Bronchial epithelial cell (primary cell): ENCODE results near the gene PRSS58. TPM values are rescaled to one million over a fixed set of nuclear protein-coding genes. Genes with fewer than 3 reads are reported as not detected.

Source experiments
- DNase-seq: peaks from one replicate; pipeline ENCODE4 v3.0.0-alpha.2; 2010; ENCODE audit warnings: low read depth
- FAIRE-seq: peaks from 2 replicates; lab custom pipeline; 2011; peaks lifted over from hg19 to GRCh38; lab: Jason Lieb, UNC
- H3K27me3 ChIP-seq: 2 replicates; pipeline ENCODE4 v1.5.1; 2011; ENCODE audit warnings: low read length; ENCODE audit not compliant: control insufficient read depth, insufficient read depth
- H3K36me3 ChIP-seq: 2 replicates; pipeline ENCODE4 v1.5.1; 2011; ENCODE audit warnings: low read length; ENCODE audit not compliant: control insufficient read depth, insufficient read depth
- H3K4me3 ChIP-seq: 2 replicates; pipeline ENCODE4 v1.5.1; 2011; ENCODE audit warnings: mild to moderate bottlenecking, low read depth, low read length, control low read depth
- CTCF ChIP-seq: IDR thresholded peaks from 2 replicates; pipeline ENCODE4 v1.5.1; 2011; ENCODE audit warnings: mild to moderate bottlenecking, moderate library complexity, low read length, control low read depth, inconsistent platforms; ENCODE audit not compliant: insufficient read depth, severe bottlenecking
- total RNA-seq: library from RNA; depleted of rRNA; stranded (reverse); fragments of >200 nt; gene quantifications from 2 replicates; pipeline ENCODE4 v1.2.1, GENCODE V29; 2014

The PRSS58 gene, protein sequence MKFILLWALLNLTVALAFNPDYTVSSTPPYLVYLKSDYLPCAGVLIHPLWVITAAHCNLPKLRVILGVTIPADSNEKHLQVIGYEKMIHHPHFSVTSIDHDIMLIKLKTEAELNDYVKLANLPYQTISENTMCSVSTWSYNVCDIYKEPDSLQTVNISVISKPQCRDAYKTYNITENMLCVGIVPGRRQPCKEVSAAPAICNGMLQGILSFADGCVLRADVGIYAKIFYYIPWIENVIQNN
- total RNA-seq = not detected in 2 replicates

DNA sequence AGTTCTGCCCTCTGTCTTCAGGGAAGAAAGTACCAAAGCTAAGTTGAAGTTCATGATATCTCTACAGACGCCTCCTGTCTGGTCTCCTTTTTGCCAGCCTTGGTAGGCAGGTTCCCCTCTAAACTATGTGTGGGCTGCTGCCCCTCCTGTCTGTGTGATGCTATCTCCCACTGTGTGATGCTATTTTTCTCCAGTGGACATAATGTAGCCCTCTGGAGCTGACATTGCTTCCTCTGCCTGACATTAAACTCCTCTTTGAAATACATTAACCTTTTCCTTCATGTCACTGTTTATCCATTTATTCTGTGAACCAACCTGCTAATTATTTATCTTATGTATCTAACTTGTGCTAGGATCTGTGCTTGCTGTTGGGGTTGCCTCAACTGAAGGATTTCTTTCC is at the start of gene PRSS58:
TSS of gene PRSS58 (minus strand) at position 101 of the 400 bp plus-strand sequence. CDS start 351 bp downstream, outside the sequence.
- no peaks in the 10 kb centered on the region for H3K36me3 ChIP-seq
- FAIRE-seq (no peak), DNase-seq (no peak)
- no peak for TF ChIP-seq CTCF
- H3K27me3 ChIP-seq = no peaks in the 10 kb centered on the region
- no peak within 1 kb of the TSS for H3K4me3 ChIP-seq

GRCh38 chr7:142307246-142307900 is 49.5 kb upstream of the PRSS58 start:
- DNase-seq (no peak), FAIRE-seq (no peak)
- Histone ChIP-seq H3K4me3 (no peak overlapping the region), H3K27me3 (no peaks in the 10 kb centered on the region), H3K36me3 (no peaks in the 10 kb centered on the region)
- TF ChIP-seq CTCF = no peak

GRCh38 chr7:142303650-142304049 is 45.8 kb upstream of the PRSS58 start:
- Histone ChIP-seq H3K27me3 (no peaks in the 10 kb centered on the region), H3K36me3 (no peaks in the 10 kb centered on the region), H3K4me3 (no peak overlapping the region)
- FAIRE-seq (no peak), DNase-seq (peak; percentile 25)
- TF ChIP-seq CTCF = peak; percentile 23

DNA sequence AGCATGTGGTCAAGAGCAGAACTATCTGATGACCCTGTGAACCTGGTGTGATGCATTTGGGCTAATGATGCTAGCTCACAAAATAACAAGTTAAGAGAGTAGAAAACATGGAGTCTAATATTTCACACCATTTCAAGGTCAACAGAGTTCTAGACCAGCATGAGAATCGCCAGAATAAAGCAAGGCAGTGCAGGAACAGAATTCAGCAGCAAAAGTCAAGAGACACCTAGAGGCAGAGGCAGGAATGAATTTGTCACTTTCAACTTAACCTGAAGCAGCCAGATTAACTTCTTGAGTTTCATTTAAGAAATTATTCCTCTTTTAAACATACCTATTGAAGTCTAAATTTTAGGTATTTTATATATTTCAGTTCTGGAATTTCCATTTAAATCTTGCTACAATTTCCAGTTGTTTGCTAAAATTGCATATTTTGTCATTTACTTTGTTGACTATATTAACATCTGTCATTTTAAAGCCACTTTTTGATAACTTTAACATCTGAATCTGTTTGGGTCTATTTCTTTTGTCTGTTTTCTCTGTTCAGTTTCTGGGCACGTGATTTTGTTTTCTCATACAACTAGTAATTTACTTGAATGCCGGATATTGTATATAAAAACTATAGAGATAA is 44.2 kb upstream of the PRSS58 start:
- peak; percentile 22 for DNase-seq
- no peaks in the 10 kb centered on the region for H3K36me3 ChIP-seq
- TF ChIP-seq CTCF = peak; percentile 61
- H3K27me3 ChIP-seq = no peaks in the 10 kb centered on the region
- no peak overlapping the region for H3K4me3 ChIP-seq
- FAIRE-seq = no peak

DNA sequence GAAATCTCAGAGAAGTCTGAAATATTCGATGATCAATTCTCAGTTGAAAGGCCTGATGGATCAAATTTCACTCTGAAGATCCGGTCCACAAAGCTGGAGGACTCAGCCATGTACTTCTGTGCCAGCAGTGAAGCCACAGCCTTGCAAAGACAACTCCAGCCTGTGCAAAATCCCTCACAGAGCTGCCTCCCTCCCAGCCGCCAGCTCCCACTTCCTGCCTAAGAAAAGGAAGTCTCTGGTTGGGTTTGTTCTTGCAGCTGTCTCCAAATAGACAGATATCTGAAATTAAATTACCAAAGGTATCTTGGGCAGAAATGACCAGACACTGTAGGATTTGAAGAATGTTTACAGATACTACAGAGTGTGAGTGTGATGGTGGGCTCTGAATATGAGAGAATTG is 43.4 kb upstream of the PRSS58 start:
- DNase-seq (no peak), FAIRE-seq (no peak)
- no peak for TF ChIP-seq CTCF
- H3K36me3 ChIP-seq = no peaks in the 10 kb centered on the region
- H3K4me3 ChIP-seq = no peak overlapping the region
- H3K27me3 ChIP-seq = no peaks in the 10 kb centered on the region
